ENCODE data around the gene REPS1.
"Not testable (repeated sequence)": the region's sequence is repeated elsewhere in the genome, so short reads cannot be mapped to it uniquely, and the experiment has no call there.

REPS1 gene

DNA sequence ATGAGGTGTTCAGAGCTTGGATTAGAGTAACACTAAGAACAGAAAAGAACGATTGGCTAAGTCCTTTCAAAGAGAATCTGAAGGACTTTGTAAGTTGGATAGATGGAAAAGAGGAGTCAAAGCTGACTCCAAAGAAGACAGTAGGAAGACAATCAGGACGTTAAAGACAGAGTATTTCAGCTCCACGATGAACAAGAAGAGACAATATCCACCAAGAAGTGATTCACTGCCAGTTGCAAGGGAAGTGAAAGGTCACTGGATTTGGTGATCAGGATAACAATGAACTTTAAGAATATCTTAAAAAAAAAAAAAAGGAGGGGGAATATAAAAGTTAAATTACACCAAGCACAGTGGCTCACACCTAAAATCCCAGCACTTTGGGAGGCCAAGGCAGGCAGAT, 17.9 kb downstream of the REPS1 start:
- no peak for ATAC-seq

DNA sequence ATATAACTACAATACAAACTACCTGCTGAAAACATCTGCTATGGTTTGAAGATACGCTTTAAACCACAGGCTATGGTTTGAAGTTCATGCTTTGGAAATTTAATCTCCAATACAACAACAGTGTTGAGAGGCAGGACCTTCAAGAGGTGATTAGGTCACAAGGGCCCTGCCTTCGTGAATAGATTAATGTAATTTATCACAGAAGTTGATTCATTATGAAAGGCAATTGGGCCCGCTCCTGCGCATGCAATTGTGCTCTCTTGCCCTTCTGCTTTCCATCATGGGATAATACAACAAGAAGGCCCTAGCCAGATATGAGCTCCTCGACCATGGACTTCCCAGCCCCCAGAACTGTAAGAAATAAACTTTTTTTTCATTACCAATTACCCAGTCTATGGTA, 21.2 kb downstream of the REPS1 start:
- no peak for ATAC-seq

DNA sequence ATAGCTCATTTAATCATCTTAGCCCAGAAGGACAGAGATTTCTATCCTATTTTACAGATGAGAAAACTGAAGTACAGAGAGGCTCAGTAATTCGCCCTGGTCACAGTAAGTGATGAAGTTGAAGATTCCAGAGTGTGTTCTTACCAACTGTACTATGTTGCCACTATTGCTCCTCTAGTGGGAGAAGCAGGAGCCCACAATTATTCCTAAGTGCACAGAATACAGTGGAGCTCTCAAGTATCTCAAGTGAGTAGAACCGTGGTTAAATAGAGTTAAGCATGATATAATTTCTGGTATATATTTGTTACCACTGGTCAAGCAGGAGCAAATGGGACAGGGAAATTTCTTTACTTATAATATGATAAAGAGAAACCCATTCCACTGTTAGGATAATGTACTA, 22.1 kb downstream of the REPS1 start:
- no peak for ATAC-seq

DNA sequence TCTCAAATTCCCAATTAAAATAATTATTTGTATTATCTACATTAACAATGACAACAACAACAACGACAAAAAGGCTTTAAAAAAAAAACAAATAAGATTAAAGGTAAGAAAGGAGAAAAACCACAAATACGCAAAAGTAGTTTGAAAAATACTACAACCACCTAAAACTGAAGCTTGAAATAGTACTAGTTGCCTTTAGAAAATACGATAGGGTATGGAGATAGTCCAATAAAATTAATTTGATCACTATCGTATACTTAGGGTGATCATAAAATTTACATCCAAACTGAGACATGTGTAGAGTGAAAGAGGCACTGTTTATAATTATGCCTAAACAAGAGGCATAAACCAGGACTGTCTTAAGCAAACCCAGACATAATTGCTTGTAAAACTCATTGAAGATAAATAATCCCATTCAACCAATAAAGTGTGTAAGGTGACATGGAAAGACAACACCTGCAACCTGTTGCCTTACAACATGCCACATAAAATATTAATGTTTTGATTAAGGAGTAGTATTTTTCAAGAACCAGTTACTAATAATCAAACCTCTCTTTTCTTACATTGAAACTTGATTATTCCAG, 22.7 kb downstream of the REPS1 start:
- no peak for ATAC-seq

DNA sequence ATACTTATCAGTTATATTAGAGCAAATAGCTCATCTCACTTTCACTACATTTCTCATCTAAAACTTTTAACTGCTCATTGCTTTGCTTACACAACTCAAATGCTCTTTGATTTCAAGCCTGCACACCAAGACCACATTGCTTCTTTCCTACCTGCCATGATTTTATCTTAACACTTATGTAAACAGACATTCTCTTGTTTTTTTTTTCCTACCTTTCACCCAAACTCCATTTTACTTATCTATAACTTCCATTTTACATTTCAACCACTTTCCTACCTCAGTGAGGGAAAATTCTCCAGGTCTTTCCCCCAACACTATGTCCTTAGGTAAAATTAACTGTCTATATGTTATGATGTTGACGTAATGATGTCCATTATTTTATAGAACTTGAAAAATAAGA, 24.0 kb downstream of the REPS1 start:
- ATAC-seq: no peak

DNA sequence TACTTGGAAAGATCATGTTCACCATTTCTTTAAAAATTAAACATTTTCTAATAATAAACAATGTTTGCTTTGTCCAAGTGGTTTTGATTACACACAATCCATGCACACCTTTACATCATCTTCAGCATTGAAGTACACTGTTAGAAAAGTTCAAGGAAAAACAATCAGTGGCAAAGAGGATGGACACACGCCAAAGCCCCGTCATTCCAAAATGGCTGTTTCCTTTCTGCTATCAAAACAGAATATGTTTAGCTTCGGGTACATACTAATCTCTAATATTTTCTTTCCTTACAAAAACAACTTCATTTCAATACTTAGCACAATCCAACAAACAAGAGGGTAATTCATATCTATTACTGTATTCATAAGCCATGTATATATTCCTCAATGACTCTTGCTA, 24.5 kb downstream of the REPS1 start:
- no peak for ATAC-seq

DNA sequence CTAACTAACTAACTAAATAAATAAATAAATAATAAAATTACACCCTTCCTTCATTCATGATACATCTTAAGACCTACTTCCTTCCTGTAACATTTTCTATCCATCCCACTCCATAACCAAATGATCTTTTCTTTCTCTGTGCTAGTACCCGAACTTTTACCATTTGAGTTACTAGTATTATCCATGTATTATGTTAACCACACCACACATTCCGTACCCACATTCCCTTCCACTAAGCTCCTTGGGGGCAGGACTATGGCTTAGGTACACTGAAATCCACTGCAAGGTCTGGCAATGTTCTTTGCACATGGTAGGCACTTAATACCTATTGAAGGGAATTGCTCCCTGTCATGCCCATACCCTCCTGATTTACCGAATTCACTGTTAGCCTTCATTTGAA, 24.9 kb downstream of the REPS1 start:
- no peak for ATAC-seq

DNA sequence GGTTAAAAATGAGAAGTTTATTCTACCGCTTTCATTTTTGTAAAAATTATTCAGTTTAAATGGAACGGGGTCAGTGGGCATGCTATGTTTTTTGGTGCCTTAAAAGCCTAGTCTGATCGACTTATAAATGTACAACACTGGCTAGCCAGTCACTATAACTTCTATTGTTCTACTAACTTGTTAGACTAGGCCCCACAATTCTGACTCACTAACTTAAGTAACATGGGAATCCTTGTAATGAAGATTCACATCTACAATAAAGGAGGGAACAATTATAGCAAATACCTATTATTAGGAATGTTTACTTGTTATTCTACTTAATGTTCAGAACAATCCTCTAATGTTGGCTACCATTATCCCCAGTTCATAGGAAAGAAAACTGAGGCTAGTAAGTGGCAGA, 28.5 kb downstream of the REPS1 start:
- no peak for ATAC-seq

DNA sequence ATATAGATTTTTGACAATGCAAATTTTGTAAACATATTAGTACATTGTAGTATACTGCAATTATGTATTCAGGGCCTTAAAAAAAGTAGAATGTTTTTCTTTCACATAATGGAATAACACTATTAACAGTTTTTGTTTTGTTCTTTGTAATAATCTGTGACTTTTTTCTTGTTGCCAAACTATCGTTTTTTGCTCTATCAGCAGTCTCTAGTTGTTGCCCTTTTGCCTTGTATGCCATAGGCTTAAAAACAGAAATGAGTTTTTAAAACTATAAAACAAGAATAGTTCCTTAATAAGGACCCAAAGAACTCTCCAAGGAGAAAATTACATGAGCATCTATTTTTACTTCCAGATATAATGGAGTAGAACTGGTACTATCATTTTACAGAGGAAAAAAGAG, 29.5 kb downstream of the REPS1 start:
- ATAC-seq: no peak

DNA sequence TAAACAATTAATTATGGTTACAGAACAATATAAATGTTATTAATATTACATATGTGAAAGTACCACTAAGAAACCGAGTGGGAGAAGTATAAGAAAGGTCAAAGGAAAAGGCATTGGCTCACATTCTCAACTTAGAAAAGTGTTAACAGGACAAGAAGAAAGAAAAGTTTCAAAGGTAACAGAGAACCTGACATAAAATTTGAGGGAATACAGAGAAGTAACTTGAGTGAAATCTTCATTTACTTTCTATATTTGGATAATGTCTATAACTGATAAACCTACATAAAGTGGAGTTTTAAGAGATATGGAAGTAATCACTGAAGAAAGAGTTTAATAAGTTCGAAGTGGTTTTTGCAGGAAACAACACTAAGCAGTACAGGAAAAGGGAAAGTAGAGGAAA, 30.1 kb downstream of the REPS1 start:
- no peak for ATAC-seq

DNA sequence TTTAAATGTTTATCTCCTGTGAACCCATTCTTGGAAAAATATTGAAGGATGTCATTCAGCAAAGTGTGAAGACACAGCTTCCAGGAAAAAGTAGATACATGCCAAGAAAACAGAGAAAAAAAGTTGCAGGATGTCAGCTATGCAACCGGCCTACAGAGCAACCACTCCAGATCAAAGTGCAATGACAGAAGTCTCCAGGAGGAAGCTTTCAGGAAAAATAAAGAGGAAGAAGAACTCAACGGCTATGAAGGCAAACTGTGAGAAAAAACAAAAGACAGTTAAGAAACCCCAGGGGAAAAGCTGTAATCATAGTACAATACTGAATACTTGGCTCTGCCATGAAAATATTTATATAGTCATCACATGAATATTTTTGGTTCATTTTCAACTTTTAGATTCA, 30.6 kb downstream of the REPS1 start:
- ATAC-seq: no peak

DNA sequence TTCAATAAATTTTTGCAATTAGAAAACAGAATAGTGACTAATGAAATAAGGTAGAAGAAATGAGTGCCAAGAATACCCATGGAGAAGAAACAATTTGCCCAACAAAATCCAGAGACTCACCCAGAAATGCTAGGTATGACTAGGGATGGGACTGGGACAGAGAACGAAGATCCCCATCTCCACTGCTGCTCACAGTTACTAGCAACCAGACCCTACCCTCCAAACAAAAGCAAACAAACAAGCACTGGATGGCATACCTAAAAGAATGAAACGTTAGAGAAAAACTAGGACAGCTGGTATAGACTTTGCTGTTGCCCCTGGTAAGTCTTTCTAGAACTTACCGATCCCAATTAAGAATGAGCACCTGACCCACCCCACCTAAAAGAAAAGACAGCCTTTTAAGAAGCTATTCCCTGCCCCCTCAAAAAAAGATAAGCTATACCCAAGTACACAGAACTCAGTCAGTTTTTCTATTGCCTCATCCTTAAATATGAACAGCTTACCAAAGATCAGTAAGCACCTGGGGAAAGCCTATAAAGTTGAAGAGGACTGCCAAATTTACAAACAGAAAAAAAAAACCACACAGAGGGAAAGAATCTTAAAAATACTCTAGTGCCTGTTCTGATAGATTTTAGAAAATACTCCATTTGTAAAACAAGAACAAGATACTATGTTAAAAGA, 31.7 kb downstream of the REPS1 start:
- ATAC-seq: no peak

DNA sequence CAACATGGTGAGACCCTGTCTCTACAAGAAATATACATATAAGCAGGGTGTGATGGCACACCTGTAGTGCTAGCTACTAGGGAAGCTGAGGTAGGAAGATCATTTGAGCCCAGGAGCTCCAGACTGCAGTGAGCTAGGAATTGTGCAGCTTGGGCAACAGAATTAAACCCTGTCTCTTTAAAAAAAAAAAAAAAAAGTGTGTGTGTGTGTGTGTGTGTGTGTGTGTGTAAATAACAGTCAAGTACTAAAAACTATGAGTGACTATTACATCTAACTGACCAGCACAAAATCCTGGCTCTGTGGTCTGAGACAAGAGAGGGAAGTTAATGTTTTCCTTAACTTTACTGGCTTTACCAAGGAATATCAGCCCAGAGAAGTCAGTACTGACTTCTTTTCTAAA, 32.8 kb downstream of the REPS1 start:
- ATAC-seq: no peak

DNA sequence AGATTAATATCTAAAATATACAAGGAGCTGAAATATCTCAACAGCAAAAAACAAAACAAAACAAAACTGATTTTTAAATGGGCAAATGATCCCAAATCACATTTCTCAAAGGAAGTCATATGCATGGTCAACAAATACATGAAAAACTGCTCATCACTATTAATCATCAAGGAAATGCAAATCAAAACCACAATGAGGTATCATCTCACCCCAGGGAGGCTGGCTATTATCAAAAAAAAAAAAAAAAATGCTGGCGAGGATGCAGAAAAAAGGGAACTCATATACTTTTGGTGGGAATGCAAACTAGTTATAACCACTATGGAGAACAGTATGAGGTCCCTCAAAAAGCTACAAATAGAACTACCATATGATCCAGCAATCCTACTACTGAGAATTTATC, 34.6 kb downstream of the REPS1 start:
- no peak for ATAC-seq

DNA sequence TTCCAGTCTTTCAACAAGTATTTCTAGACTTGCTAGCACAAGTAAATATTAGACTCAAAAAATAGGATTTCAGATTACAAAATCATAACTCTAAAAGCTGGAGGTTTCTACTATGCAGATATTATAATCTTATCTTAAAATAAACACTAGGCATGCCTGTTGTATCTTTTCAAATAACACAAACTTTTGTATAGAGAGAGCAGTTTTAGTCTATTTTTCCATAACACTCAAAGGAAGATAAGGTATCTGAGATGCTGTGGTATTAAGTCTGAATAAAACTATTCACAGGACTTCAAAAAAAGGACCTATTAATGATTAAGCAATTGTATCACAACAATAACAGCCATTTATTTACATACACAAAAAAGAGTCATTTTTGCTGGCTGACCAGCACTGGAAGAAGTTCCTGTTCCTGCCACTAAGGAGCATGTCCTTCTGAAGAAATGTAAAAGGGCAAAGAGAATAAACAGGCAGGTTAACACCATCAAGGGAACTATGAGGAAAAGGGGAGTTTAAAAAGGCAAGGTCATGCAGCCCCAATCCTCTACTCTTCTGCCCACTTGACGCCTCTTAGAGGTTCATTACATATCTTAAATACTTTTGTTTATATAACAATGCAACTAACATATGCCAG, 39.4 kb downstream of the REPS1 start:
- ATAC-seq: no peak

DNA sequence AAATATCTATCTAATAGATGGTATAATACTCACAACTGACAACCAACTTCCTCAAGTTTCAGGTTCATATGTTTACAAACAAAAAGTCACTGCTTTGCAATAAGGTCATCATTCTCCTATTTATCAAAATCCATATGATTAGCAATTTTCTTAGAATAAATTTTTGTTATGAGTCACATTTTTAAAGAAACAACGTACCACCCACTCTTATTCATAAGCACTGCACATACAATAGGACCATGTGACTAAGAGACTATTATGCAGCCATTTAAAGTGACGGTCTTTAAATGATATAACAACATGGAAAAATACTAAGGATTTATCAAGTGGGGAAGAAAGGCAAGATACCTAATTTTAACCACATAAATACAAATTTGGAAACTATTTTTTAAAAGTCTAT, 40.0 kb downstream of the REPS1 start:
- ATAC-seq: peak; percentile 60 to 75

DNA sequence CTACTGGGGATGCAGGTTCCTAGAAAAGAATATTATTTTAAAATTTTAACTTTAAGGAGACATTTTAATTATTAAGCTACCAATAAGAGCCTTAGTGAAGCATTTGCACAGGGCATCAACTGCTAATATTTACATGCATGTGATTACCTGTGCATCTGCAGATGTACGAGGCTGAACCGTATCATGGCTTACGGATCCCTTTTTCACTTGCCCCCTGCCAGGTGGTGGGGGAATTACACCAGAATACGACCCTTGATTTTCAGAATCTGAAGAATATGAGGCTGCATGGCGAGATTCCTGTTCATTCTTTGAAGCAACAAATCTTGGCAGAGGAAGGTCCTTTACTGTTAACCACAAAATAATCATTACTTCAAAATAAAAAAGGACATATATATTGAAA, 42.7 kb downstream of the REPS1 start:
- ATAC-seq: no peak

DNA sequence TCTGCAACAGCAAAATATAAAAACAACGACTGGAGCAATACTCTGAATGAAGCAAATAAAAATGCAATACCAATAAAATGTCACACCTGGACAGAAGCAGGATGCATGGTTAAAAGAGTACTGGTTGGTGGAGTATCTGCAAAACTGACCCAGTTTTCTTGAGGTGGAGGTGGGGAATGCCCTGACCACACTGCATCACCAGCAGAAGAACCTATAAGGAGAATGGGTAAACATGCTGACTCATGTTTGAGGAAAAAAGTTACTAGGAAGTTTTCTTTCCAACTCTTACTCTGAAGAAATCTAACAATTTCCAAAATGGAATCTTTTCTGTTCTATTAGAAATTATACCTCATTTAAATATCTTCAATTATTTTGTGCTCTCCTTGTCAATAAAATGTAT, 43.6 kb downstream of the REPS1 start:
- ATAC-seq: no peak

DNA sequence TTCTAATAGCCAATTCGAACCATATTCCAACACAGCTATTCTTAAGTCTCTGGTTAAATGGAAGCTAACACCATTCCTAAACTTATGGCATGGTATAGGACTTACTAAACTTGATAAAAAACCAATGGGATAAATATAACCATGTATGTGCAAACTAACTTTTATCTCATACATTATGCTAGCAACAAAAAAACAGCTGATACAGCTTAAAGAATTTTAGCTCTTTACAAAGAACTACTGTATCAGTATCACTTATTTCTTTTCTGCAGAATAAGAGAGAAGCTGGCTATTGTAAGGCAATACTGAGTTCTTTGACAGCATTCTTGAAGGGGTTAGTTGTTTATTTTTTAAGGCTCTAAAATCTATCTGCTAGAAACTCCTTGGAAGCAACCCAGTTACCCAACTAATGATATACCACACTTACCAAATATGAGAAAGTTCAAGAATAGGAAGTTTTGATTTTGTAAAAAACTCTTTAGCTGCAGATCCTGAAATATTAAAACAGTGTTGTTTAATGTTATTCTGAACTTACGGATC, 44.9 kb downstream of the REPS1 start:
- ATAC-seq: no peak

DNA sequence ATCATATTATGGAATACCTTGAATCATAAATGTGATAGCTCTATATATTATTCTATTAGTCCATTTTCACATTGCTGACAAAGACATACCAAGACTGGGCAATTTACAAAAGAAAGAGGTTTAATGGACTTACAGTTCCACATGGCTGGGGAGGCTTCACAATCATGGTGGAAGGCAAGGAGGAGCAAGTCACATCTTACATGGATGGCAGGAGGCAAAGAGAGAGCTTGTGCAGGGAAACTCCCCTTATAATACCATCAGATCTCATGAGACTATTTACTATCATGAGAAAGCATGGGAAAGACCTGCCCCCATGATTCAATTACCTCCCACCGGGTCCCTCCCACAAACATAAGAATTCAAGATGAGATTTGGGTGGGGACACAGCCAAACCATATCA, 51.2 kb downstream of the REPS1 start:
- not testable (repeated sequence) for ATAC-seq

DNA sequence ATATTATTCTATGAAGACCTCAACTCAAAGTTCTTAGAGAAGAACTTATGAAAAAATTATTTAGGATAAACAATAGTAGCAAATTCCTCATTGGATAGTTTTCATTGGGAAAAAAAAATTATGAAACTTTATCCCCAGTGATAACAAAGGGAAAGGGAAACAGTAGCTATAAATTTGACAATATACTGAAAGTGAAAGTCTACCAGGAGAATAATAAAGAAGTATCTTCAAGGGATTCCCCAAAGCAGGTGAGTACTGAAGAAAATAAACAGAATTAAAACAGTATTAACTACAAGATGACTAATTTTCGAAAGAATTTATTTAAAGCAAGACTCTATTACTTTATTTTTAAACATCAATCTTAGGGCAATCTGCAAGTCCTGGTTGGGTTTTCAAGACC, 56.4 kb downstream of the REPS1 start:
- no peak for ATAC-seq

DNA sequence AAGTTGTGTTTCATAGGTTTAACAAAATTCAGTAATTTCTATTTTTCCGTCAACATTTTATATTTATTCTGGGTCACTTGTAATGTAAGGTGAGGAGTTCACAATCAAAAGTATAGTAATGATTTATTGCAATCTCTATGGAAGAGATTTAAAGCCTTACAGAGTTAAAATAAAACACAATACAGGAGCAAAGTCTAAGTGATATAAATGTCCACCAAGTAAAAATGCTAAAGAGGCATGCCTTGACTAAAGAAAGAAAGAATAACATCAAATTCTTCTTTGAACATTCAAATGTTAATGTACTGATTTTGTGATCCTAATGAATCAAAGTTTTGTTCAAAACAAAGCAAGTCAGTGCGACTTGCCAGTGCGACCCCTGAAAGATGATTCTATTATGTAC, 61.5 kb downstream of the REPS1 start:
- no peak for ATAC-seq

DNA sequence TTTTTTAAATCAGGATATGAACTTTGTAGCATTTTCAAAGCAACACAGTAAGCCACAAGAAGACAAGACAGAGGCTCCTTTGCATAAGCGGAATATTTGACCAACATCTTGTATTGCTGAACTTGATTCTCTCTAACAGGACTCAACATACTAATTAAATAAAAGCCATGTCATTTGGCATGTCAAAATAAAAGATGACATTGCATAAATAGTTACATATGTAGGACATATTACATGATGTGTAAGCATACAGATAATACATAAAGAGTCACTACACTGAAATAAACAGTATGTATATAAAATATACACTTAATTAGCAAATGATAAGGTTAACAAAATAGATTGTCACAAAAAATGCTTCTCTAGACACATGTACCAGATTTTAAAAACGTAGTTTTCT, 62.2 kb downstream of the REPS1 start:
- ATAC-seq: no peak

DNA sequence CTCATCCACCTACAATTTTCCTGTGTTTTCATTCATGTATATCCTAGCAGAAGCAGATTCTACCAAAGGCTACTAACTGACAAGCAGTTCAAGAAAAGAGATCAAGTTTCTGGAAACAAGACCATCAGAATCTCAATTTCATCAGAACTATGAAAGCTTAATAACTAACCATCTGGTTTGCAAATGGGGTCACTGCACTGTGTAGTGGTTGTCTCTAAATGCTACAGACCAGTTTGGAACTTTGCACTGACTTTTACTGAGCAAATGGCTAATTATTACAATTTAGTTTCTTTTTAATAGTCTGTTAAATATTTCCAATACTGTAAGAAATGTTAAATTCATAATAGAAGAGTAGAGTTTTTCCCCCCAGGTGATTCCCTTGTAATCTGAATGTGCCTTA, 64.5 kb downstream of the REPS1 start:
- ATAC-seq: no peak

DNA sequence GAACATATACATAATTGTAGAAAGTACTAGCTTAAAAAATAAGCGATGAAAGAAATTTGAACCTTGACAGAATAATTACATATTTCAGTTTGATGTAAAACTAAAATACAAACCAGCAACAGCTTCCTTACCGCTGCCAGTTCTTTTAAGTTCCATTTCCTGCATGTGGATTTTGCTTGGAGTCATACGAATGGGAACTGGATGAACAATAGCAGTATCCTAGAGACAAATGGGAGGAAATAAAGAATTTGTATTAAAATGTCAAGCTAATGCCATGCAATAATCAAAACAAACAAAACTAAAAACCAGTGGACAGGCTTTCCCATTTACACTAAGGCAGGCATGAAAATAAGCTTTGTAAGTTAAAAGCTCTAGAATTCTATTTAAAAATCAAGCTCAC, 67.1 kb downstream of the REPS1 start:
- ATAC-seq: no peak
